MCF 10A (cell line): Measurements from ENCODE around the gene WIPF2. TPM values are rescaled to one million over a fixed set of nuclear protein-coding genes. Genes with fewer than 3 reads are reported as not detected.

ENCODE experiments used
- BruUV-seq: library from RNA; stranded (reverse); fragments of 400-500 nt; replicated peaks from 2 replicates; lab custom pipeline; 2021; lab: Mats Ljungman, UMichigan
- CTCF ChIA-PET: fragments of 300-600 bp; sonication (Branson Sonifier 250); formaldehyde crosslinking; extraction: SDS; loops from one replicate; lab custom pipeline; 2021; ENCODE audit warnings: antibody characterized with exemption, inconsistent platforms; lab: Yijun Ruan, JAX
- POLR2A ChIA-PET: fragments of 300-600, 350-650 bp; sonication (Branson Sonifier 250); formaldehyde crosslinking; extraction: SDS; loops from one replicate; lab custom pipeline; 2020; ENCODE audit warnings: antibody characterized with exemption, inconsistent platforms; lab: Yijun Ruan, JAX
- DNase-seq: peaks from one replicate; pipeline ENCODE4 v3.0.0-alpha.2; 2018; ENCODE audit not compliant: unreplicated experiment
- H3K27ac Mint-ChIP-seq: one replicate; pipeline ENCODE4 v1.8.0; 2022; ENCODE audit warnings: mild to moderate bottlenecking, low read depth, mixed read lengths; ENCODE audit not compliant: unreplicated experiment
- H3K27me3 Mint-ChIP-seq: one replicate; pipeline ENCODE4 v1.8.0; 2022; ENCODE audit warnings: mixed read lengths; ENCODE audit not compliant: insufficient read depth, unreplicated experiment
- H3K36me3 Mint-ChIP-seq: one replicate; pipeline ENCODE4 v1.8.0; 2022; ENCODE audit warnings: mild to moderate bottlenecking, moderate library complexity, mixed read lengths; ENCODE audit not compliant: insufficient read depth, unreplicated experiment
- H3K4me1 Mint-ChIP-seq: one replicate; pipeline ENCODE4 v1.8.0; 2022; ENCODE audit warnings: mixed read lengths; ENCODE audit not compliant: insufficient read depth, unreplicated experiment
- H3K4me3 Mint-ChIP-seq: one replicate; pipeline ENCODE4 v1.8.0; 2022; ENCODE audit warnings: mild to moderate bottlenecking, moderate library complexity, mixed read lengths; ENCODE audit not compliant: unreplicated experiment
- H3K9me3 Mint-ChIP-seq: one replicate; pipeline ENCODE4 v1.8.0; 2022; ENCODE audit warnings: mixed read lengths; ENCODE audit not compliant: unreplicated experiment
- CTCF ChIP-seq: fragments of 200-600 bp; IDR thresholded peaks from one replicate; pipeline ENCODE4 v1.8.0; 2022; ENCODE audit warnings: antibody characterized with exemption, mild to moderate bottlenecking; ENCODE audit not compliant: unreplicated experiment
- intact Hi-C: fragments of 100-400 bp; cut with micrococcal nuclease; formaldehyde crosslinking; loops from 2 replicates; pipeline ENCODE4 v1.14.1; 2022
- total RNA-seq: library from RNA; stranded (reverse); gene quantifications from 2 replicates; pipeline ENCODE4 v1.2.3, GENCODE V29; 2022

The WIPF2 gene
- total RNA-seq, 1 experiment from 2014 or later, result 32.8 TPM

- ChIA-PET POLR2A (interaction anchor here (0.6 to 6.9 kb wide), 4 partner anchors 39 to 79 kb away, joined by 4 to 65 read pairs (median 24); partner anchors contain the start of genes CASC3 and NR1D1), CTCF (interaction anchor here (0.6 to 2.6 kb wide), 3 partner anchors 10 to 65 kb away, joined by 4 to 12 read pairs (median 4); no protein-coding TSS in a partner anchor)
- peaks cover 29% of the 10 kb centered on the region for H3K4me1 Mint-ChIP-seq
- no peak for TF ChIP-seq CTCF
- H3K4me3 Mint-ChIP-seq, result peak overlapping the region; percentile 59
- no peaks in the 10 kb centered on the region for H3K9me3 Mint-ChIP-seq
- no peak overlapping the region for H3K27ac Mint-ChIP-seq
- no peaks in the 10 kb centered on the region for H3K27me3 Mint-ChIP-seq
- peaks cover 24% of the 10 kb centered on the region for H3K36me3 Mint-ChIP-seq
- no peak for DNase-seq
- BruUV-seq, result no TSS peak
- intact Hi-C loops, result no loop called here
Measured at GRCh38 chr17:40178021-40178601, 41.0 kb upstream of the WIPF2 start.

- Mint-ChIP-seq H3K9me3 (no peaks in the 10 kb centered on the region), H3K4me3 (peak overlapping the region; percentile 59), H3K27ac (no peak overlapping the region), H3K27me3 (no peaks in the 10 kb centered on the region), H3K4me1 (peaks cover 29% of the 10 kb centered on the region), H3K36me3 (peaks cover 18% of the 10 kb centered on the region)
- no peak for DNase-seq
- CTCF ChIA-PET, result interaction anchor here (0.6 to 2.6 kb wide), 8 partner anchors 10 to 152 kb away, joined by 3 to 12 read pairs (median 4); no protein-coding TSS in a partner anchor
- intact Hi-C loops, result no loop called here
- no peak for TF ChIP-seq CTCF
- POLR2A ChIA-PET, result interaction anchor here (0.7 to 6.9 kb wide), 5 partner anchors 39 to 124 kb away, joined by 3 to 65 read pairs (median 20); partner anchors contain the start of genes CASC3, MED24 and NR1D1
- BruUV-seq, result no TSS peak
Measured at GRCh38 chr17:40178660-40179059, 40.4 kb upstream of the WIPF2 start.

GRCh38 chr17:40179923-40180659, 39.0 kb upstream of the WIPF2 start:
- DNase-seq, result peak; percentile 78
- H3K27me3 Mint-ChIP-seq, result no peaks in the 10 kb centered on the region
- H3K9me3 Mint-ChIP-seq, result no peaks in the 10 kb centered on the region
- peak overlapping the region; percentile 74 for H3K27ac Mint-ChIP-seq
- H3K4me1 Mint-ChIP-seq, result peaks cover 31% of the 10 kb centered on the region
- no peak for TF ChIP-seq CTCF
- H3K36me3 Mint-ChIP-seq, result peaks cover 12% of the 10 kb centered on the region
- ChIA-PET CTCF (interaction anchor here (0.6 to 2.6 kb wide), 11 partner anchors 10 to 218 kb away, joined by 3 to 12 read pairs (median 4); no protein-coding TSS in a partner anchor), POLR2A (interaction anchor here (0.5 to 6.9 kb wide), 19 partner anchors 9 to 199 kb away, joined by 3 to 65 read pairs (median 5); partner anchors contain the start of genes CASC3, CSF3, MSL1 and NR1D1)
- peak overlapping the region; percentile 43 for H3K4me3 Mint-ChIP-seq
- no TSS peak for BruUV-seq
- intact Hi-C loops, result no loop called here

- peak; percentile 34 for DNase-seq
- H3K36me3 Mint-ChIP-seq, result peaks cover 12% of the 10 kb centered on the region
- H3K4me3 Mint-ChIP-seq, result peak overlapping the region; percentile 43
- intact Hi-C loops, result no loop called here
- no TSS peak for BruUV-seq
- H3K27me3 Mint-ChIP-seq, result no peaks in the 10 kb centered on the region
- no peaks in the 10 kb centered on the region for H3K9me3 Mint-ChIP-seq
- H3K27ac Mint-ChIP-seq, result peak overlapping the region; percentile 74
- POLR2A ChIA-PET, result interaction anchor here (0.8 to 6.9 kb wide), 16 partner anchors 9 to 200 kb away, joined by 3 to 65 read pairs (median 5); partner anchors contain the start of genes CASC3, MSL1, NR1D1 and PSMD3
- CTCF ChIA-PET, result interaction anchor here (0.6 to 2.6 kb wide), 8 partner anchors 12 to 1312 kb away, joined by 3 to 12 read pairs (median 5); no protein-coding TSS in a partner anchor
- peaks cover 33% of the 10 kb centered on the region for H3K4me1 Mint-ChIP-seq
- no peak for TF ChIP-seq CTCF
Measured at GRCh38 chr17:40180694-40181093, 38.4 kb upstream of the WIPF2 start.
